ENCODE results near the gene CACNA1G.

Gene CACNA1G

GRCh38 chr17:50634915-50635731 lies 74.6 kb downstream of the CACNA1G start:
- no peaks in the 10 kb centered on the region for H3K9me2 ChIP-seq (ENCODE audit: low read depth, low read length)
- 0 out of 2 replicates have a peak, but pooled peaks cover 11% of the 10 kb centered on the region for H3K27me3 ChIP-seq (ENCODE audit: insufficient read depth, low read length)
- no peaks in the 10 kb centered on the region for H4K20me1 ChIP-seq (ENCODE audit: insufficient read depth, low read length)
- TF ChIP-seq EZH2 (IDR thresholded peaks at IDR 0.05; ENCODE audit: borderline replicate concordance, low read length) (no peak), CTCF (IDR thresholded peaks at IDR 0.05; ENCODE audit: low read length) (no peak)
- H3K4me1 ChIP-seq (ENCODE audit: insufficient read depth, low read length, severe bottlenecking): peaks cover 5% of the 10 kb centered on the region
- H3K4me2 ChIP-seq (ENCODE audit: low read length): no peak overlapping the region
- no peak overlapping the region for H3K4me3 ChIP-seq (ENCODE audit: low read depth, low read length, poor library complexity, severe bottlenecking)
- no peaks in the 10 kb centered on the region for H3K36me3 ChIP-seq (ENCODE audit: insufficient read depth, low read length)
- H2AFZ ChIP-seq (ENCODE audit: low read length): no peak overlapping the region
- H3K27ac ChIP-seq (ENCODE audit: low read depth, low read length, poor library complexity, severe bottlenecking): no peak overlapping the region
- H3K9me3 ChIP-seq (ENCODE audit: low read length): no peaks in the 10 kb centered on the region
- H3K9ac ChIP-seq (ENCODE audit: low read length): no peak overlapping the region
- no peaks in the 10 kb centered on the region for H3F3A ChIP-seq (ENCODE audit: insufficient read depth, low read length)
- no peaks in the 10 kb centered on the region for H3K79me2 ChIP-seq (ENCODE audit: insufficient read depth, low read length)

GRCh38 chr17:50635732-50635981 lies 75.1 kb downstream of the CACNA1G start:
- Histone ChIP-seq H3K4me3 (ENCODE audit: low read depth, low read length, poor library complexity, severe bottlenecking) (no peak overlapping the region), H3K79me2 (ENCODE audit: insufficient read depth, low read length) (no peaks in the 10 kb centered on the region), H2AFZ (ENCODE audit: low read length) (no peak overlapping the region), H3K4me2 (ENCODE audit: low read length) (no peak overlapping the region), H3F3A (ENCODE audit: insufficient read depth, low read length) (no peaks in the 10 kb centered on the region), H3K27ac (ENCODE audit: low read depth, low read length, poor library complexity, severe bottlenecking) (no peak overlapping the region), H3K9ac (ENCODE audit: low read length) (no peak overlapping the region), H3K9me3 (ENCODE audit: low read length) (no peaks in the 10 kb centered on the region), H3K36me3 (ENCODE audit: insufficient read depth, low read length) (no peaks in the 10 kb centered on the region), H3K4me1 (ENCODE audit: insufficient read depth, low read length, severe bottlenecking) (peaks cover 5% of the 10 kb centered on the region), H3K27me3 (ENCODE audit: insufficient read depth, low read length) (0 out of 2 replicates have a peak, but pooled peaks cover 11% of the 10 kb centered on the region), H3K9me2 (ENCODE audit: low read depth, low read length) (no peaks in the 10 kb centered on the region), H4K20me1 (ENCODE audit: insufficient read depth, low read length) (no peaks in the 10 kb centered on the region)
- TF ChIP-seq EZH2 (IDR thresholded peaks at IDR 0.05; ENCODE audit: borderline replicate concordance, low read length) (no peak), CTCF (IDR thresholded peaks at IDR 0.05; ENCODE audit: low read length) (no peak)

GRCh38 chr17:50635982-50636803 lies 75.7 kb downstream of the CACNA1G start:
- Histone ChIP-seq H3F3A (ENCODE audit: insufficient read depth, low read length) (no peaks in the 10 kb centered on the region), H3K79me2 (ENCODE audit: insufficient read depth, low read length) (no peaks in the 10 kb centered on the region), H2AFZ (ENCODE audit: low read length) (no peak overlapping the region), H3K9me3 (ENCODE audit: low read length) (no peaks in the 10 kb centered on the region), H3K27ac (ENCODE audit: low read depth, low read length, poor library complexity, severe bottlenecking) (no peak overlapping the region), H3K36me3 (ENCODE audit: insufficient read depth, low read length) (no peaks in the 10 kb centered on the region), H3K9ac (ENCODE audit: low read length) (no peak overlapping the region), H3K9me2 (ENCODE audit: low read depth, low read length) (no peaks in the 10 kb centered on the region), H3K27me3 (ENCODE audit: insufficient read depth, low read length) (0 out of 2 replicates have a peak, but pooled peaks cover 11% of the 10 kb centered on the region), H4K20me1 (ENCODE audit: insufficient read depth, low read length) (no peaks in the 10 kb centered on the region), H3K4me3 (ENCODE audit: low read depth, low read length, poor library complexity, severe bottlenecking) (no peak overlapping the region), H3K4me1 (ENCODE audit: insufficient read depth, low read length, severe bottlenecking) (peaks cover 5% of the 10 kb centered on the region), H3K4me2 (ENCODE audit: low read length) (no peak overlapping the region)
- TF ChIP-seq CTCF (IDR thresholded peaks at IDR 0.05; ENCODE audit: low read length) (no peak), EZH2 (IDR thresholded peaks at IDR 0.05; ENCODE audit: borderline replicate concordance, low read length) (no peak)
